HCT116 (cell line): Measurements from ENCODE around the gene EPHA8. TPM values are rescaled to one million over a fixed set of nuclear protein-coding genes. Genes with fewer than 3 reads are reported as not detected.

Experiments used
- ATAC-seq: fragments of 200-7000 bp; cut with Tn5 transposase; 2 replicates; pipeline ENCODE4 v1.9.1; 2020; ENCODE audit warnings: mild to moderate bottlenecking, moderate library complexity
- BruUV-seq: library from RNA; stranded (reverse); fragments of 400-500 nt; replicated peaks from 2 replicates; lab custom pipeline; 2021; lab: Mats Ljungman, UMichigan
- CTCF ChIA-PET: fragments of 300-600 bp; sonication (Branson Sonifier 250); formaldehyde crosslinking; loops from one replicate; lab custom pipeline; 2021; ENCODE audit warnings: antibody characterized with exemption; lab: Charles Lee
- POLR2A ChIA-PET: fragments of 300-600, 350-600 bp; sonication (Branson Sonifier 250); formaldehyde crosslinking; loops from one replicate; lab custom pipeline; 2021; ENCODE audit warnings: antibody characterized with exemption; lab: Charles Lee
- RAD21 ChIA-PET, 2 experiments: fragments of 300-600 bp; sonication (Branson Sonifier 250); formaldehyde crosslinking; loops; one replicate each; lab custom pipeline; 2023; ENCODE audit warnings: low total read pairs in 2 of 2; ENCODE audit not compliant: uncharacterized antibody in 2 of 2, unreplicated experiment in 2 of 2, low non-redundant PET in 1 of 2; lab: Charles Lee
- DNase-seq: peaks from one replicate; pipeline ENCODE4 v3.0.0-alpha.2; 2010; ENCODE audit warnings: low read depth, low spot score
- H2AFZ ChIP-seq: fragments of 200-600 bp; shearing (Covaris generic), sonication (generic); 2 replicates; pipeline ENCODE4 v1.6.1; 2017; ENCODE audit warnings: low read depth, mixed run types, mixed read lengths, antibody characterized with exemption, low read length; ENCODE audit not compliant: poor library complexity, severe bottlenecking
- H3K27ac ChIP-seq: 2 replicates; pipeline ENCODE4 v1.5.1; 2012; ENCODE audit warnings: low read depth, low read length
- H3K27me3 ChIP-seq: fragments of 200-600 bp; sonication (generic); 2 replicates; pipeline ENCODE4 v1.6.1; 2016; ENCODE audit warnings: mixed run types, low read length, mixed read lengths; ENCODE audit not compliant: insufficient read depth
- H3K36me3 ChIP-seq, 2 experiments: fragments of 200-500 bp in 1 of 2; fragments of 200-600 bp in 1 of 2; sonication (Bioruptor generic) in 1 of 2; sonication (generic) in 1 of 2; 2 replicates each; pipeline versions ENCODE4 v1.5.1 to v1.6.1; 2014 to 2016; ENCODE audit warnings: low read length in 2 of 2, inconsistent platforms in 1 of 2, mixed read lengths in 1 of 2, mixed run types in 1 of 2; ENCODE audit not compliant: insufficient read depth in 2 of 2, control insufficient read depth in 1 of 2
- H3K4me1 ChIP-seq, 2 experiments: fragments of 200-600 bp in 1 of 2; sonication (generic) in 1 of 2; 2 replicates each; pipeline versions ENCODE4 v1.5.1 to v1.6.1; 2012 to 2017; ENCODE audit warnings: low read length in 2 of 2, inconsistent platforms in 1 of 2, mild to moderate bottlenecking in 1 of 2, mixed read lengths in 1 of 2, mixed run types in 1 of 2, moderate library complexity in 1 of 2; ENCODE audit not compliant: insufficient read depth in 2 of 2, control insufficient read depth in 1 of 2
- H3K4me2 ChIP-seq: fragments of 200-600 bp; sonication (generic); 2 replicates; pipeline ENCODE4 v1.6.1; 2017; ENCODE audit warnings: mixed run types, low read length, mixed read lengths
- H3K4me3 ChIP-seq, 2 experiments: fragments of 200-600 bp in 1 of 2; sonication (generic) in 1 of 2; replicated peaks in 1 of 2; 2 replicates each; pipeline ENCODE4 v1.5.1; 2011 to 2016; ENCODE audit warnings: low read length in 2 of 2, control low read depth in 1 of 2, low read depth in 1 of 2, mild to moderate bottlenecking in 1 of 2, mixed read lengths in 1 of 2, mixed run types in 1 of 2
- H3K79me2 ChIP-seq: fragments of 200-600 bp; sonication (generic); 2 replicates; pipeline ENCODE4 v1.6.1; 2017; ENCODE audit warnings: mild to moderate bottlenecking, mixed run types, low read length, moderate library complexity, mixed read lengths; ENCODE audit not compliant: insufficient read depth
- H3K9ac ChIP-seq: fragments of 200-600 bp; sonication (generic); 2 replicates; pipeline ENCODE4 v1.6.1; 2016; ENCODE audit warnings: low read length, mixed read lengths
- H3K9me2 ChIP-seq: fragments of 200-600 bp; sonication (generic), shearing (Covaris generic); 2 replicates; pipeline ENCODE4 v1.6.1; 2017; ENCODE audit warnings: mixed run types, mild to moderate bottlenecking, moderate library complexity; ENCODE audit not compliant: insufficient read depth
- H3K9me3 ChIP-seq, 2 experiments: fragments of 200-500 bp in 1 of 2; fragments of 200-600 bp in 1 of 2; sonication (Bioruptor generic) in 1 of 2; sonication (generic) in 1 of 2; 2 replicates each; pipeline ENCODE4 v1.6.1; 2014 to 2017; ENCODE audit warnings: low read length in 2 of 2, mixed read lengths in 2 of 2, inconsistent platforms in 1 of 2, low read depth in 1 of 2, mild to moderate bottlenecking in 1 of 2, mixed run types in 1 of 2, moderate library complexity in 1 of 2; ENCODE audit not compliant: control insufficient read depth in 1 of 2, insufficient read depth in 1 of 2
- H4K20me1 ChIP-seq: fragments of 200-600 bp; sonication (generic), shearing (Covaris generic); 2 replicates; pipeline ENCODE4 v1.6.1; 2017; ENCODE audit warnings: mixed run types, mild to moderate bottlenecking, moderate library complexity; ENCODE audit not compliant: insufficient read depth
- ATF3 ChIP-seq: IDR thresholded peaks from 2 replicates; pipeline ENCODE4 v1.6.1; 2012
- CBX3 ChIP-seq: IDR thresholded peaks from 2 replicates; pipeline ENCODE4 v1.6.1; 2012; ENCODE audit warnings: low read depth
- CEBPB ChIP-seq: IDR thresholded peaks from 2 replicates; pipeline ENCODE4 v1.6.1; 2012; ENCODE audit warnings: low read depth
- EGR1 ChIP-seq: IDR thresholded peaks from 2 replicates; pipeline ENCODE4 v1.6.1; 2012; ENCODE audit warnings: low read depth
- ELF1 ChIP-seq: IDR thresholded peaks from 2 replicates; pipeline ENCODE4 v1.6.1; 2012; ENCODE audit warnings: low read depth, borderline replicate concordance
- EZH2 ChIP-seq: fragments of 200-600 bp; sonication (generic); IDR thresholded peaks from 2 replicates; pipeline ENCODE4 v1.6.1; 2017; ENCODE audit warnings: antibody characterized with exemption, mixed run types
- EZH2phosphoT487 ChIP-seq: fragments of 200-600 bp; IDR thresholded peaks from 2 replicates; pipeline ENCODE4 v1.6.1; 2018; ENCODE audit warnings: antibody characterized with exemption, borderline replicate concordance
- FOSL1 ChIP-seq: IDR thresholded peaks from 2 replicates; pipeline ENCODE4 v1.6.1; 2012; ENCODE audit warnings: low read depth
- JUND ChIP-seq: IDR thresholded peaks from 2 replicates; pipeline ENCODE4 v1.6.1; 2012
- MAX ChIP-seq: IDR thresholded peaks from 2 replicates; pipeline ENCODE4 v1.6.1; 2012
- POLR2A ChIP-seq: IDR thresholded peaks from 2 replicates; pipeline ENCODE4 v1.7.0; 2011; ENCODE audit warnings: borderline replicate concordance; ENCODE audit not compliant: insufficient read depth, insufficient read length; ENCODE audit errors: extremely low read depth
- POLR2AphosphoS5 ChIP-seq: IDR thresholded peaks from 2 replicates; pipeline ENCODE4 v1.6.1; 2011; ENCODE audit warnings: mild to moderate bottlenecking, low read depth, low read length, moderate library complexity
- REST ChIP-seq: IDR thresholded peaks from 2 replicates; pipeline ENCODE4 v1.6.1; 2012; ENCODE audit warnings: low read depth
- SIN3A ChIP-seq: IDR thresholded peaks from 2 replicates; pipeline ENCODE4 v1.6.1; 2012; ENCODE audit warnings: low read depth
- SP1 ChIP-seq: IDR thresholded peaks from 2 replicates; pipeline ENCODE4 v1.6.1; 2012; ENCODE audit warnings: low read depth
- TCF7L2 ChIP-seq: IDR thresholded peaks from 2 replicates; pipeline ENCODE4 v1.7.0; 2011; ENCODE audit warnings: borderline replicate concordance, inconsistent platforms; ENCODE audit not compliant: insufficient read depth, insufficient read length; ENCODE audit errors: extremely low read depth
- YY1 ChIP-seq: IDR thresholded peaks from 2 replicates; pipeline ENCODE4 v1.6.1; 2011; ENCODE audit warnings: low read length, low read depth, moderate library complexity, mild to moderate bottlenecking; ENCODE audit not compliant: insufficient replicate concordance; ENCODE audit errors: extremely low read depth
- ZFX ChIP-seq: fragments of 450-650 bp; IDR thresholded peaks from 2 replicates; pipeline ENCODE4 v1.6.1; 2017
- ZNF274 ChIP-seq: fragments of 200-500 bp; sonication (Bioruptor generic); IDR thresholded peaks from 2 replicates; pipeline ENCODE4 v1.6.1; 2014; ENCODE audit warnings: mild to moderate bottlenecking, low read depth, low read length, inconsistent platforms
- intact Hi-C: fragments of 100-400 bp; cut with micrococcal nuclease; formaldehyde crosslinking; loops from 2 replicates; pipeline ENCODE4 v1.10.0; 2022
- total RNA-seq: library from RNA; stranded (reverse); gene quantifications from one replicate; pipeline ENCODE4 v1.2.1, GENCODE V29; 2021; ENCODE audit not compliant: unreplicated experiment
- TF ChIP-seq, protein P1 (sequence below): IDR thresholded peaks from 2 replicates; pipeline ENCODE4 v1.6.1; 2011; ENCODE audit warnings: mild to moderate bottlenecking, low read length, moderate library complexity; ENCODE audit not compliant: insufficient replicate concordance; ENCODE audit errors: extremely low read depth

Gene EPHA8
- total RNA-seq, 1 experiment from 2014 or later = 0.30 TPM

- no peak for TF ChIP-seq REST
- no peak for TF ChIP-seq ZNF274
- no peak for TF ChIP-seq EGR1
- TF ChIP-seq ELF1 = no peak
- no peak for TF ChIP-seq POLR2A
- no peak for TF ChIP-seq CEBPB
- no peak for TF ChIP-seq CBX3
- TF ChIP-seq POLR2AphosphoS5 = no peak
- TF ChIP-seq EZH2 = no peak
- no peak for TF ChIP-seq TCF7L2
- TF ChIP-seq, all 23 proteins: peak for 0
Measured at GRCh38 chr1:22545141-22545540, 18.1 kb upstream of the EPHA8 start (continued).

DNA sequence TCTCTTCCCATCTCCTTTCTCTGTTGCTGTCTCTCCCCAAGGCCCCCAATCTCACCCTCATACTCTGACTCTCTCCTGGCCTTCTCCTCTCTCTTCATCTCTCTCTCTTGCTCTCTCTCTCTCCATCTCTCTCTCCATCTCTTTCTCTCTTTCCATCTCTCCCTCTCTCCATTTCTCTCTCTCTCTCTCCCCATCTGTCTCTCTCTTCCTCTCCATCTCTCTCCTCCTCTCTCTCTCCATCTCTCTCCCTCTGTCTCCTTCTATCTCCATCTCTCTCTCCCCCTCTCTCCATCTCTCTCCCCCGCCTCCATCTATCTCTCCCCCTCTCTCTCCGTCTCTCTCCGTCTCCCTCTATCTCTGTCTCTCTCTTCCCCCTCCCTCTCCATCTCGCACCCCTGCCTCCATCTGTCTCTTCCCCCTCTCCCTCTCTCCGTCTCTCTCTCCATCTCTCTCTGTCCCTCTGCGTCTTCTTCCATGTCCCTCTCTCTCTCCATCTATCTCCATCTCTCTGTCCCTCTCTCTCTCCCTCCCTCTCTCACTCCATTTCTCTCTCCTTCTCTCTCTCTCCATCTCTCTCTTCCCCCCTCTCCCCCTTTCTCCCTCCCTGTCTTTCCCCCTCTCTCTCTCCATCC lies 16.0 kb upstream of the EPHA8 start:
- peaks cover 22% of the 10 kb centered on the region; the same call in 1 of the 2 replicates for H3K27me3 ChIP-seq
- ATAC-seq = no peak

More for the DNA sequence above, 16.0 kb upstream of the EPHA8 start:
- Histone ChIP-seq H4K20me1 (no peaks in the 10 kb centered on the region), H3K36me3 (no peaks in the 10 kb centered on the region), H3K79me2 (no peaks in the 10 kb centered on the region), H3K9me2 (no peaks in the 10 kb centered on the region), H2AFZ (no peak overlapping the region), H3K4me2 (no peak overlapping the region), H3K4me1 (no peaks in the 10 kb centered on the region), H3K27ac (no peak overlapping the region), H3K9me3 (no peaks in the 10 kb centered on the region), H3K4me3 (no peak overlapping the region), H3K9ac (no peak overlapping the region)
- RAD21 ChIA-PET = no interaction called here
- POLR2A ChIA-PET = no interaction called here
- CTCF ChIA-PET = no interaction called here
- no peak for TF ChIP-seq MAX
- TF ChIP-seq ATF3 = no peak
- no peak for TF ChIP-seq EGR1
- TF ChIP-seq EZH2phosphoT487 = no peak
- no peak for TF ChIP-seq CEBPB
- TF ChIP-seq POLR2A = no peak
- no peak for TF ChIP-seq SIN3A
- no peak for TF ChIP-seq ZFX
- TF ChIP-seq YY1 = no peak
- no peak for TF ChIP-seq ELF1
- no peak for TF ChIP-seq SP1
- TF ChIP-seq JUND = no peak
- TF ChIP-seq POLR2AphosphoS5 = no peak
- TF ChIP-seq, protein P1, sequence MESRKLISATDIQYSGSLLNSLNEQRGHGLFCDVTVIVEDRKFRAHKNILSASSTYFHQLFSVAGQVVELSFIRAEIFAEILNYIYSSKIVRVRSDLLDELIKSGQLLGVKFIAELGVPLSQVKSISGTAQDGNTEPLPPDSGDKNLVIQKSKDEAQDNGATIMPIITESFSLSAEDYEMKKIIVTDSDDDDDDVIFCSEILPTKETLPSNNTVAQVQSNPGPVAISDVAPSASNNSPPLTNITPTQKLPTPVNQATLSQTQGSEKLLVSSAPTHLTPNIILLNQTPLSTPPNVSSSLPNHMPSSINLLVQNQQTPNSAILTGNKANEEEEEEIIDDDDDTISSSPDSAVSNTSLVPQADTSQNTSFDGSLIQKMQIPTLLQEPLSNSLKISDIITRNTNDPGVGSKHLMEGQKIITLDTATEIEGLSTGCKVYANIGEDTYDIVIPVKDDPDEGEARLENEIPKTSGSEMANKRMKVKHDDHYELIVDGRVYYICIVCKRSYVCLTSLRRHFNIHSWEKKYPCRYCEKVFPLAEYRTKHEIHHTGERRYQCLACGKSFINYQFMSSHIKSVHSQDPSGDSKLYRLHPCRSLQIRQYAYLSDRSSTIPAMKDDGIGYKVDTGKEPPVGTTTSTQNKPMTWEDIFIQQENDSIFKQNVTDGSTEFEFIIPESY = no peak
- TF ChIP-seq FOSL1 = no peak
- DNase-seq = no peak
- no TSS peak for BruUV-seq
- intact Hi-C loops = no loop called here
